Calu3 (cell line): ENCODE measurements around the gene KRT72. TPM values are rescaled to one million over a fixed set of nuclear protein-coding genes. Genes with fewer than 3 reads are reported as not detected.

Experiments used
- BruUV-seq: library from RNA; stranded (reverse); fragments of 400-500 nt; replicated peaks from 2 replicates; lab custom pipeline; 2021; lab: Mats Ljungman, UMichigan
- CTCF ChIA-PET: fragments of 300-600 bp; sonication (Branson Sonifier 250); formaldehyde crosslinking; loops from one replicate; lab custom pipeline; 2022; ENCODE audit warnings: antibody characterized with exemption; lab: Charles Lee
- DNase-seq: peaks from one replicate; pipeline ENCODE4 v3.0.0; 2022
- H3K27ac Mint-ChIP-seq: one replicate; pipeline ENCODE4 v1.8.0; 2022; ENCODE audit warnings: mixed read lengths; ENCODE audit not compliant: unreplicated experiment
- H3K27me3 Mint-ChIP-seq: one replicate; pipeline ENCODE4 v1.8.0; 2022; ENCODE audit warnings: mixed read lengths; ENCODE audit not compliant: unreplicated experiment
- H3K36me3 Mint-ChIP-seq: one replicate; pipeline ENCODE4 v1.8.0; 2022; ENCODE audit warnings: mild to moderate bottlenecking, moderate library complexity, mixed read lengths; ENCODE audit not compliant: insufficient read depth, unreplicated experiment
- H3K4me1 Mint-ChIP-seq: one replicate; pipeline ENCODE4 v1.8.0; 2022; ENCODE audit warnings: mild to moderate bottlenecking, low read depth, mixed read lengths; ENCODE audit not compliant: unreplicated experiment
- H3K4me3 Mint-ChIP-seq: one replicate; pipeline ENCODE4 v1.8.0; 2022; ENCODE audit warnings: mild to moderate bottlenecking, low read depth, moderate library complexity, mixed read lengths; ENCODE audit not compliant: unreplicated experiment
- H3K9me3 Mint-ChIP-seq: one replicate; pipeline ENCODE4 v1.8.0; 2022; ENCODE audit warnings: low read depth, mixed read lengths; ENCODE audit not compliant: unreplicated experiment
- intact Hi-C: fragments of 100-400 bp; cut with micrococcal nuclease; formaldehyde crosslinking; loops from one replicate; pipeline ENCODE4 v1.10.0; 2022; ENCODE audit not compliant: unreplicated experiment
- total RNA-seq: library from RNA; stranded (reverse); gene quantifications from 2 replicates; pipeline ENCODE4 v1.2.3, GENCODE V29; 2022
- TF ChIP-seq, protein P1 (sequence below): fragments of 200-600 bp; IDR thresholded peaks from one replicate; pipeline ENCODE4 v1.8.0; 2022; ENCODE audit warnings: antibody characterized with exemption; ENCODE audit not compliant: unreplicated experiment

The KRT72 gene
- total RNA-seq, 1 experiment from 2014 or later: not detected

DNA sequence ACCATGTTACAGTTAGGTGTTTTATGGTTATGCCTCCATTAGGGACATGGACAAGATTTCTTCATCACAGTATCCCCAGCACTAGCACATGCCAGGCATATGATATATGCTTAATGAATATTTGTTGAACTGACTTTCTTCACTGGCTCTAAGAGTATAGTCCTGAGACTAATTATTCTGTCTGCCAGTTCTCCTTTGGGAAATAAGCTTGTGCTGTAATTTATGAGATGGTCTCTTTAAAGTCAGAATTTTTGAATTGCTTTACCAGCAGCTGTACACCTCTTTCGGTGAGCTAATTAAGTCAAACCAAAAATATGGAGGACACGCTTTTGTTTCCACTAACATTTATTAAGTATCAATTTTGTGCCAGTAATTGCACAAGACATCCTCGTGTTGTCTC lies 4.8 kb upstream of the KRT72 start:
- intact Hi-C loops: no loop called here
- no peak for DNase-seq
- H3K27me3 Mint-ChIP-seq: peaks cover 81% of the 10 kb centered on the region
- H3K4me1 Mint-ChIP-seq: no peaks in the 10 kb centered on the region
- no peaks in the 10 kb centered on the region for H3K9me3 Mint-ChIP-seq
- no peak overlapping the region for H3K4me3 Mint-ChIP-seq
- no peak overlapping the region for H3K27ac Mint-ChIP-seq
- CTCF ChIA-PET: interaction anchor here (0.6 kb wide), 1 partner anchor 486 kb away, joined by 4 read pairs; no protein-coding TSS in a partner anchor
- no TSS peak for BruUV-seq
- TF ChIP-seq, protein P1, sequence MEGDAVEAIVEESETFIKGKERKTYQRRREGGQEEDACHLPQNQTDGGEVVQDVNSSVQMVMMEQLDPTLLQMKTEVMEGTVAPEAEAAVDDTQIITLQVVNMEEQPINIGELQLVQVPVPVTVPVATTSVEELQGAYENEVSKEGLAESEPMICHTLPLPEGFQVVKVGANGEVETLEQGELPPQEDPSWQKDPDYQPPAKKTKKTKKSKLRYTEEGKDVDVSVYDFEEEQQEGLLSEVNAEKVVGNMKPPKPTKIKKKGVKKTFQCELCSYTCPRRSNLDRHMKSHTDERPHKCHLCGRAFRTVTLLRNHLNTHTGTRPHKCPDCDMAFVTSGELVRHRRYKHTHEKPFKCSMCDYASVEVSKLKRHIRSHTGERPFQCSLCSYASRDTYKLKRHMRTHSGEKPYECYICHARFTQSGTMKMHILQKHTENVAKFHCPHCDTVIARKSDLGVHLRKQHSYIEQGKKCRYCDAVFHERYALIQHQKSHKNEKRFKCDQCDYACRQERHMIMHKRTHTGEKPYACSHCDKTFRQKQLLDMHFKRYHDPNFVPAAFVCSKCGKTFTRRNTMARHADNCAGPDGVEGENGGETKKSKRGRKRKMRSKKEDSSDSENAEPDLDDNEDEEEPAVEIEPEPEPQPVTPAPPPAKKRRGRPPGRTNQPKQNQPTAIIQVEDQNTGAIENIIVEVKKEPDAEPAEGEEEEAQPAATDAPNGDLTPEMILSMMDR: no peak
- H3K36me3 Mint-ChIP-seq: no peaks in the 10 kb centered on the region

DNA sequence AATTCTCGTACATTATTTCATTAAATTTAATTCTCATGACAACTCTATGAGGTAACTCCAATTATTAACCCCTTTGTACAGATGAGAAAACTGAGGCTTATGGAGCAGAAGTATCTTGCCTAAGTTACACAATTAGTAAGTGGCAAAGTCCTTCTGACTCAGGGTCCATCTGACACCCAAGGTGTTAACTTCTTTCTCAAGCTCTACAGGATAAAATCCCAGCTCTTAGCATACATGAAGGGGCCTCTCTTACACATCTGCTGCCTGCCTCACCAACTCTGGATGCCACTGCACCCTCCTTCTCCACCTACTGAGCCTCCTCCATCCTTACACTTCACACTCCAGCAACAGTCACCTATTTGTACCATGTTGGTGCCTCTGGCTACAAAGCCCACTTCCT lies 4.3 kb upstream of the KRT72 start:
- no peak overlapping the region for H3K4me3 Mint-ChIP-seq
- no TSS peak for BruUV-seq
- H3K27ac Mint-ChIP-seq: no peak overlapping the region
- TF ChIP-seq, protein P1: no peak
- intact Hi-C loops: no loop called here
- no peak for DNase-seq
- no peaks in the 10 kb centered on the region for H3K9me3 Mint-ChIP-seq
- CTCF ChIA-PET: no interaction called here
- H3K4me1 Mint-ChIP-seq: no peaks in the 10 kb centered on the region
- no peaks in the 10 kb centered on the region for H3K36me3 Mint-ChIP-seq
- H3K27me3 Mint-ChIP-seq: peaks cover 78% of the 10 kb centered on the region

- no peak overlapping the region for H3K27ac Mint-ChIP-seq
- TF ChIP-seq, protein P1: no peak
- BruUV-seq: no TSS peak
- DNase-seq: no peak
- peaks cover 78% of the 10 kb centered on the region for H3K27me3 Mint-ChIP-seq
- intact Hi-C loops: no loop called here
- H3K4me1 Mint-ChIP-seq: no peaks in the 10 kb centered on the region
- H3K4me3 Mint-ChIP-seq: no peak overlapping the region
- CTCF ChIA-PET: no interaction called here
- no peaks in the 10 kb centered on the region for H3K9me3 Mint-ChIP-seq
- H3K36me3 Mint-ChIP-seq: no peaks in the 10 kb centered on the region
These were observed 3.6 kb upstream of the KRT72 start for GRCh38 chr12:52604859-52605258.

- no peaks in the 10 kb centered on the region for H3K9me3 Mint-ChIP-seq
- BruUV-seq: no TSS peak
- CTCF ChIA-PET: no interaction called here
- intact Hi-C loops: no loop called here
- no peak for DNase-seq
- H3K36me3 Mint-ChIP-seq: no peaks in the 10 kb centered on the region
- H3K4me1 Mint-ChIP-seq: no peaks in the 10 kb centered on the region
- TF ChIP-seq, protein P1: no peak
- H3K4me3 Mint-ChIP-seq: no peak overlapping the region
- H3K27ac Mint-ChIP-seq: no peak overlapping the region
- peaks cover 78% of the 10 kb centered on the region for H3K27me3 Mint-ChIP-seq
These were observed 2.1 kb upstream of the KRT72 start for GRCh38 chr12:52603314-52603713.
